NCI-H345 treated with DMSO at 0.1 percent for 48 hours (cell line): ENCODE data around the gene DSEL.
A peak's percentile ranks its signal among the peaks of the same experiment; 100 is the strongest.

Experiments
- DNase-seq: peaks from one replicate; lab custom pipeline; 2025; ENCODE audit not compliant: unreplicated experiment; lab: John Stamatoyannopoulos, UW

Gene DSEL

DNA sequence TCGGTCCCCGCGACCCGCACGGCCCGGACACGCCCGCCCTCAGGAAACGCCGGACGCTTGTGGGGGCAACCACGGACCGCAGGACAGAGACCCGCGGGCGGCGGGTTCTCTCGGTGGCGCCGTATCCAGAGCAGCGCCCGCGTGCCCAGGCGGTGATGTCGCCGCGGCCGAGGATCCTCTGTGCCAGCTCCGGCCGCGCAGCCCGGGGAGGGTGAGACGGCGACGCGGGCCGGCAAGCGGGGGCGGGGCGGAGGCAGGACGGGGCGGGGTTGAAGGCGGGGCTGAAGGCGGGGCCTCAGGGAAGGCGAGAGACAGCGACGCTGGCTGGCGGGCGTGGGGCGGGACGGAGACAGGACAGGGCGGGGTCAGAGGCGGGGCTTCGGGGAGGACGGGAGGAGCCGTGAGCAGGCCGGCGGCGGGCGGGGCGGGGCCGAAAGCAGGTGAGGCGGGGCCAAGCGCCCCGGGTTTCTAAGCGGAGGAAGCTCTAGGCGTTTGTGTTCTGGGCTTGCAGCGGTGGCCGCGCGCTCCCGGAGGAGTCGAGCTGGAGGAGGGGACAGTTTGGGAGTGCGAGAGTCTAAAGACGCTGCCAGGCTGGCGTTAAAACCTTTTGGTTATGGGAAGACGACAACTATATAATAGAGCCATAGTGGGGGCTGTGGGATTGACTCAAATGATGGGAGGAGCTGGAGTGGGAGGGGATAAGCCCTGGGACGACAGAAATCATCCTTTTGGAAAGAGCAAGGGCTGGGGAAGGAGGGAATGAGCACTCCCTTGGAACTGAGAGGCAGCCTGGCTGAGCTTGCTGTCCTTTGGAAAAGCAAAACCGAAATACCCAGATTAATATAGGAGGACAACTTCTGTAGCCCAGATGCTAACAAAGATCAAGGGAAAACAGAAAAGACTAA lies at the start of gene DSEL:
Gene DSEL, minus strand, starts transcription at position 182 of the 905 bp plus-strand sequence. CDS start 2,112 bp downstream, outside the sequence.
- DNase-seq: peak; percentile 80

DNA sequence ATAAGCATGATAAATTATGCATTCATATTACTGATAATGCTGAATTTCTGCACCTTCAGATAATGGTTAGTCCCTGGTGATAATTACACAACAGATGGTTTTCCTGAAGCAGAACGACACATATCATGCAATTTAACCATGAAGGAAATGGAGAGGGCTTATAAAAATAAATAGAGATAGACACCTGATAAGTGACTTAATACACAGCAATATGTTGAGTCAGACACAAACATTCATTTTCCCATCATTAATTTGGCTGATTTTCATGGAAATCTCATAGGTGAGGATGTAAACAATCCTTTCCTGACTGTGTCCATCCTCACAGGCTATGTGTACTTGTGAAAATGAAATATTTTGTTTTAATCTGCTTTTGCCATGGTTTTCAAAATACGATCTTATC lies 36.9 kb upstream of the DSEL start:
- no peak for DNase-seq

DNA sequence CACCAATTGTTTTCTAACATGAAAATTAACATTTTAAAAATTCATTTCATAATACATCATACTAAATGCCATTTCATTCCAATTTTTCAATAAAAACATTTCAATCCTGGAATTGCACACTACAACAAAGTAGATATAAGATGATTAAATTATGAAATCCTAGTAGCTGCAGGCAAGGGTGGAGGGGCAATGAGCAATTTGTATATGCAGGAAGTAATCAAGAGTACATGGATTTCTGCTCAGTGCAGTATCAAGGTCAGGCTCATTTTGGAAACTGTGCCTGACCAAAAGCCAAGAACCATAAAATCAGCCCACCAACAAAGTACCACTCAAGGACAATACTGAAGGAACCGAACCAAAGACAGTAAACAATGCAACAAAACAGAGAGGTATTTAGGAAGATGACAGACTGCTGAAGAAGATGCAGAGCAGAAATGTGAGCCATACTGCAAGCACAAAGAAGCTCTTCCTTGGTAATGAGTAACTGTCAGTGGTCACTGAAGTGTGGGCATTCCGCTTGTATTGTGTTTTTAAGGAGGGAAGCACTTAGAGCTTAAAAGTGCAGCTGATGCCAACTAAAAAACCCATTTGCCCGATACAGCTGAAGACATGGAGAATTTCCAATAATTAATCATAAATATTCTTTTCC lies 34.5 kb upstream of the DSEL start:
- DNase-seq: no peak

DNA sequence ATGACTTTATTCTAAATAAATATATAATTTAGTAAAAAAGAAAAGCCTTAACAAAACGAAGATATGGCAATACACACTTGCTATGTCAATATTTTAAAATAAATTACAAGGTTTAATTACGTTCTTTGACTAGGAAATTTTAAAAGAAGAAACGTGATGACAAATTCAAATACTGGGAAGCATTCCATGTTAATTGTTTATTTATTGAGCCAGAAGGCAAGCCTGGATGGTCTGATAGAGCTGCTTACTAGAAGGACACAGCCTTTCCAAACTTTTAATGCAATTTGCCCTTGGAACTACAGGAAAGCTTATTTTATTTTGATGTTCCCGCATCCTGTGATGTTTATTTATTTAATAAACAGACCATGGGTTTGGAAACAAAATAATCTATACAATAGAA lies 33.4 kb upstream of the DSEL start:
- no peak for DNase-seq

DNA sequence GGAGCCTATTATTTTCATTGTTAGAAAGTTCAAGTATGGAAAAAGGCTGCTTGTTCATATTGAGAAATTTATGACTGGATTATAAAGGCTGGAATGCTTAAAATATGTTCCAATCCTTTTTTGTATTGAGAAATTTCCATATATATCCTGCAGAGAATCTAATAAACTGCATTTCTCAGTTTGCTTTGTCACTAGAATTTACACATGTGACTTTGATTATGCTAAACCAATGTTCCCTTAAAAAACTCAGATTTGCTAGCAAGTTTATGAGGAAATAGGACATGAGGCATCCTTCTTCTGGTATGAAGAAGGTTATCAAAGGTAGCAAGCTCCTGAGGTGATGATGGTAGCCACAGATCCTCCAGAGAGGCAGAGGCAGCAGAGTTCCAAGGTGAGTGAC lies 29.2 kb upstream of the DSEL start:
- DNase-seq: no peak

DNA sequence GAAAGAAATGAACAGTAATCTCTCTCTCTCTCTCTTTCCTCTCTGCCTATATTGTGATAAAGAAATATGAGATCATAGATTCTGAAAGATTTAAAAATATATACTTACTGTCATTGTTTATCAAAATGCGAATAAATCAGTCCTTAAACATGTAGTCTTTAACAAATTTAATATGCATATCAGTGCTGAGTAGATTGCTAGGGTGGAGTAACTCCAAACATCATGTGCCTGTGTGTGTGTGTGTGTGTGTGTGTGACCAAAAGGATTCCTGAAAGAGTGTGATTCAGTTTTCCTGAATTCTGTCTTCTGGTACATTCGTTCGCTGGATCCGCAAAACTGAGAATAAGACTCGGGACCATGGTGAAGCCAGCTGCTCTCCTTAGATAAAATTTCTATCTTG lies 24.0 kb upstream of the DSEL start:
- DNase-seq: no peak

DNA sequence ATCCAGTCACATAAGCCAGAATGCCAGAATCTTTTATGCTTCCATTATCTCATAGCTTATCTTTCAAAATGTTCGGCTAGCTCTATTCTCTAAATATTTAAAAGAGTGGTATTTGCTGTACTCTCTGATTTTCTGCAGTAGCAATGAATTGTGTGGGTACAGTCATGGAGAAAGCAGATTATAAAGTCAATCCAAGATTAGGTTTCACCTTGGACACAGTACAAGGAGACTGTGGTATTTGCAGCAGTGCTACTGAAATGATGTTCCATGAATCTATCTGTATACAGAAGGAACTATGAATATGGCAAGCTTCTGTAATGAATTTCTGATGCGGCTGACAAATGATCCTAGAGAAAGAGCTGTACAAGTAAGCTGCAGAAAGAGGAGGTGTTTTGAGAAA lies 15.4 kb upstream of the DSEL start:
- no peak for DNase-seq

DNA sequence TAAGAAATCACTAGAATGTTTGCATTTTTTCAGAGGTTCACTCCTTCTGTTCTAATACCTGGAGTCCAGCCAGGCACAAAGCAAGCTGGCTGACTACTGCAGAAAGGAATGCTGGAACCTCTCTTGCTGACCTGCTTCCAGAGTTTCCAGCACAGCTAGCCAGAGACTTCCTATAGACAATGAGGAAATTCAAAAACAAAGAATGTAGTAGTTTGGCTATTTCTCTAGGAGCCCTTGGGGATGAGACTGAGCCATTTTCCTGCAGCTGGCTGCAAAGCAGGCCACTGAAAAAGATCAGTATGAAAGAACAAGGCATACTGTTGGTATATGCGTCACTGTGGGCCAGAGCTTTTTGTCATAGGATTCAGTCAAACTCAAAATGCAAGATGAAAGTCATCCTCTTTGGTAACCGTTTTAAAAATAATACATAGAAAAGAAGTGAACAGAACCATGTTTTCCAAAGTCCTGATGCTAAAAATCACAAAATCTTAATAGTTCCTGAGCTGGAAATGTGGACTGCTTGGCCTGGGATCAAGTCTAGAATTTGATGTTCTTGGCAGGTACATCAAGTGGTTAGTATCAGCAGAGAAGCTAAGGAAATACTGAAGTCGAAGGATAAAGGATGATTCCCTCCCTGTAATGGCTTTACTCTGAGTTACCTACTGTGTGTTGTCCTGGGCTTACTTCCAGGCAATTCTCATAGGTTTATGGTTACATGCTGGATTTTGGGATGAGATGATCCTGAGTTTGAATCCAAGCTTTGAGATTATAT lies 9.0 kb upstream of the DSEL start:
- DNase-seq: no peak

DNA sequence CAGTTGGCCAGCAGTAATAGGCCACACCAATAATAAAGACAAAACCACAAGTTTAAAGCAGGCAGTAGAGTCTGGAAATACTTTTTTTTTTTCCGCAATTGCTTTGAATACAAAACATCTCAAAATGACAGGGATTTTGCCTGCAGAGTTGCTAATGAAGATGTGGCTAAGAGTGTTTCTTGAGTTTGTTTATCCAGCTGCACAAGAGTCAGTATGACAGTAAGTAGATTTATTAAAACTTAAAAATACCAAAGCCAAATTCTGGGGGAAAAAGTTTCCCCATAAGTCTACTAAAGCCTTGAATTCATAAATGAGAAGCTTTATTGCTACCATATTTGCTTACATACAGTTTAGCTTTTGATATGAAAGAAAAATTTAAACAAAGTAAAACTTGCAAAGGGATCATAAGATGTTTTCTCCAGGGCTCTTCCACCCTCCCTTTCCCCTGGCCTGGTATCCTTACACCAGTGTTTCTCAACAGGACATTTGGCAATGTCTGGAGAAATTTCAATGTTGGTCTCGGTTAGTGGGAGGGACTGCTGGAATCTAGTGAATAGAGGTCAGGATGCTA lies 3.9 kb upstream of the DSEL start:
- DNase-seq: no peak

DNA sequence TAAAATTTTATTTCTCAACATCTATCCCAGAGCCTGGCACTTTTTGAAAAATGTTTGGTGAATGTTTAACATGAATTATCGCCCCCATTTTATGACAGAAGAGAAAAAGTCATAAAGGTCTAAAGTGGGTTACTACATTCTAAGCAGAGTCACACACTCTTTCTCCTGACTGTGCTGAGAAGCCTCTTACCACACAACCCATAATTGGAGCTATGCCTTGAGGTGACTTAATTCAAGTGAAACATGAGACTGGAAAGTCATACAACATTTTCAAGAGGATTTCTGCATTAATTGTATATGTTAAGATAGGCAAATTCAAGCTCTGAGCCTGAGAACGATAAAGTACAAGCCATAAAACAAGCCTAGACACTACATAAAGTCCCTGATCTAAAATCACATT lies 3.1 kb upstream of the DSEL start:
- no peak for DNase-seq

DNA sequence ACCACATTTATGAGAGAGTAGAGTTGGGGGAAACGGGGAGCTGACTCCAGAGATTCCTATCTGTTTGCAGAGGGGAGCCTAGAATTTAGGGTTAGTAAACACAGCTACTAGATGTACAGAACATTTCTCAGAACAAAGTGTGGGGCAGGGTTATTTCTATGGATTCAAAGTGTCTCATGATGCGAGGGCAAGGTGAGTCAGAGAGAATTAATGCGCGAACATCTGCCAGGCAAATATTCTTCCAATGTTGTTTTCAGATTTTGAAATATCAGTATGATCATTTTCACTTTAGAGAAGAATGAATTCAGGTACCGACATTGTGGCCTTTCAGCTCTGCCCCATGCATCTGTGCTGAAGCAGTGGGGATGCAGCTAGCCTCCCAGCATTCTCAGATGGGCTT lies 2.0 kb upstream of the DSEL start:
- no peak for DNase-seq

DNA sequence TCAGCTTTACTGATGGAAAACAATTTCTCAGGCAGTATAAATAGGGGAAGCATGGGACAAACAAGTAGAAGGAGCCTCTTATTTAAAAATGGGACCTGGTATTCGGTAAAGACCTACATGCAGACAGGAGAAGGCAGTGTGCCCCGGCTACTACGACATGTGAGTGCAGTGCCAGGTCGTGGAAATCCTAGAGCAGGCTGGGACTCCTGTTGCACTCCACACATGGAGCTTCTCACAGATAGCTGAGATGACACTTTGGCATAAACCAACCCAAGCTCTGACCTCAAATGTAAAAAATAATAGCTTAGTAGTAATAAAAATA lies 885 bp upstream of the DSEL start:
- DNase-seq: peak; percentile 61

DNA sequence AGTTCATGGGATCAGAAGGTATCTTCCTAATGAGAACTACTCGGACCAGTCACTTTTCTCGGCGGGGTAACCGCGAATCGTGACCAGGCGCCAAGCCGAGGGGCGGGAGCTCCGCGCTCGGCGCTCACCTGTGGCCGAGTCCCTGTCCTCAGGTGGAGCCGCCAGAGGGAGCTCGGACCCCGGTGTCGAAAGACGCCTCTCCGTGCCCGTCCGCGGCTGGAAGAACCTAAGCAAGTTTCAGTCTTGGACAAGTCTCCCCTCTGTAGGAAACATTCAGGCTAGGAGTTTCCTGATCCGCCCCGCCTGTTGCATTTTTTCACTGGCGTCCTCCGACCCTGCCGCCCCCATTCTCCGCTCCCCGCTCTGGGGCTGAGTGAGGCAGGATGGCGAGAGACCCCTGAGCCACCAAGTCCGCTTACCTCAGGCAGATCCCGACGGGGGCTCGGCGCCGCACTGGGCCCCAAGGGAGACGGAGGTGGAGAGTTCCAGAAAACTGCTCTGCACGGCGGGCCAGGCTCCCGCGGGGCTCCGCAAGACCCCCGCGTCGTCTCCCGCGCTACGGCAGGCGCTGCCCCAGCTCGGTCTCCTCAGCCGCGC lies 480 bp downstream of the DSEL start:
- DNase-seq: peak; percentile 72

DNA sequence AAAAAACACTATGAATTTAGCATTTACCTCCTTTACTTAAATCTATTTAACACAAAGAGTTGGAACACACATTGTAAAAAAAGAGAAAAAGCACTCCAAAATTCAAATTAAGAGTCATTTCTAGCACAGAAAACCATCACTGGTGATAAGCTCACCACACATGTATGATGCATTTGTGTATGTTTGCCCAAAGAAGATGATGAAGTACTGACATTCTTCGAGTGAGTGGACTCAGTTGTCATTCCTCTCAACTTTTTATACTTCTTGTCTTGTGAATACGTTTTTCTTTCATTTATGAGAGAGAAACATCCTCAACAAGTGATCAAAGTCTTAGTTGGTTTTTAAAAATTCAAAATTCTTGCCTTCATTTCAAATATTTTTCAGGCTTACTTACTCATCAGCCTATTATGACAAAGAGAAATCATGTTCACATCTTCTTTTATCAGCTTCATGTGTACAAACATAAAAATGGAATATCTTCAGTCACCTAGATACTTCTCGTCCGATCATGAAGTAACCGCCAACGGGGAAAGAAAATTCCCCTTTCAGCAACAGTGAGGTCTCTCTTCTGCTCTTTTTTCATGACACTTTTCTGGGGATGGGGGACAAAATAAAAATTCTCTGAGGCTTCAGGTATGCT lies 1.5 kb downstream of the DSEL start:
- no peak for DNase-seq

DNA sequence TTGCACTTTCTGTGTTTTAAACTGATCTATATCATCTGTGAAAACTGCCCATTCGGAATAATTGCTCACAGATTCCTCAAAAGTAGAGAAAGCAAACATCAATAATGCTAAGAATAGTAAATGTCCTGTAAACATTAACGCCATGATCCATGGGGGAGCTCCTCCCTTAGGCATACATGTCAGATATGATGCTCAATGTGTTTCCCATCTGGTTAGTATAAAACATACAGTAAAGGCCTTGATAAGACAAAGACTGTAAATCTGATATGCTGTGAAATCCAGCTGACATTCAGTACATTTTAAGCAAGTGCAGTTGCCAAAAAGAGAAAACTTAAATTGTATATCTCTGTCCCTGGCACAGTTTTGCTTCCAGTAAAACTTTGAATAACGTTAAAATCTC lies 2.1 kb downstream of the DSEL start:
- no peak for DNase-seq

DNA sequence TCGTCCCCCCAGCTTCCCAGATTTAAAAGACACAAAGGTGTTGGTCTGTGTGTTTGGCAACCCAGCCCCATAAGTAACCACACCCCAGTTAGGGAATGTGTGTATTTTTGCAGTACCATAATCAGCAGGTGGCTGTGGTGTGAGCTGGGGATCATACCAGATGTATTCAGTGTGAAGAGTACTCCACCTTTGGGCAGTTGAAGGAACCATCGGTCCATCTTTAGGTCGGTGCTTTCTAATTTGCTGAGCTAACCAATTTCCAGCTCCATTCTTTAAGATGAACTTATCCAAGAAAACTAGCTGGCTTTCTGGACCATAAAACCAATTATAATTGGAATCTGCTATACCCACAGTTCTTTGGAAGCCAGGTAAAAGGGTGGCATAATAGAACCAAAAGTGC lies 3.2 kb downstream of the DSEL start:
- DNase-seq: no peak

DNA sequence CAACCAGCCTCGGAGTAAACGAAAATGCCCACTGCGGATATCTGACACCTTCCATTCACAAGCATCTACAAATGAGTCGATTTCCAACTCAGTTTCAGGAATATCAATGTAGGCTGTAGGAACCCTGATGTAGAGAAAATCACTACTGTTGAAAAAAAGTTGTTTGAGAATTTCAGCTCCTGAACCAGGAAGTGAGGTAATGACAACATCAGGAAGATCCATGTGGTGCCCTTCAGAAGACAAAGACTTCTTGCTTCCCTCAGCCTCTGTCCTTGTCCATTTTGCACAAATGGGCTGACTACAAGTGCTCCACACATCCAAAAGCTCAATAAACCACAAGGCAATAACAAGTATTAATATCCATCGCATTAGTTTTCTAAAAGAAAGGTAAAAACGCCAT lies 4.7 kb downstream of the DSEL start:
- DNase-seq: no peak

DNA sequence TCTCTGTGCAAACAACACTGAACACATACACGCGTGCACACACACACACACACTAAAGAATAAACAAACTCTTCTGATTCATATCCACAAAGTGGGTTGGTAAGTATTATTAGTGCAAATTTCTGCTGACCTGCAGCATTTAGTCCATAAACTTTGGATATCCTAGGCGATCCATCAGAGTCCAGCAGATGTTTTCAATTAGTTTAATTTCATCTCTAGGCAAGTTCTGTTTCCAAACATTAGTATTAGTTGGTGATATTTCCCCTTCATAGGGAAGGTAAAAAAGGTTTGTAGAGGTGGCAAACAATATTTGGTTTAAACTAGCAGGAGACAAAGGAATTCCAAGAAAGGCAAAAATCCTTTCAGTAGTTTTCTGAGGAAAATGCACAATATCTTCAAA lies 5.7 kb downstream of the DSEL start:
- DNase-seq: no peak

DNA sequence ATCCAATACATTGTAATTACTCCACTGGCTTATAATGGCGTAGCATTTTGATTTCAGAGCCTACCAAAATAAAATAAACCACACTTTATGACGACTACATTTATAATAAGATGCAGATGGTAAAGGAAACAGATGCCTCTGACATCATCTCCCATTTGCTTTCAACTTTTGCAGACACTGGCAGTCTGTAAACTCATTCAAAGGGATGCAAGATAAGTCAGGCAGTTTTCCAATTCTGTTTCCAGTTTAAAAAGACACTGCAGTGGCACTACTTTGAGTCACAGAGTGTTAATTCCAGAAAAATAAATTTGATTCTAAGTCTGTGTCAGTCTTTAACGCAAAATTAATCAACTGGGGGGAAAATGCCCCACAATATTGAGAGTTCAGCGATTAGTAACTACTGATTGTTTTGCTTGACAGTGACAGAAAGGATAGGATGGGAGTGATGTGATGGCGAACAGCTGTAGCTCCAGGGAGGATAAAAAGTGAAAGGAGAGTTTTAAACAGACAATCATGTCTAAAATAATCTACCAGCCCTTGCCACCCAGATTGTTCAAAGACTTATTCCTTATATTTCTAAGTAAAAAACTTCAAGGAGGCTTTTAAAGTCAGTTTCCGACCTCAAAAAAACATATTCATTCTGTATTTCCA lies 6.7 kb downstream of the DSEL start:
- no peak for DNase-seq

DNA sequence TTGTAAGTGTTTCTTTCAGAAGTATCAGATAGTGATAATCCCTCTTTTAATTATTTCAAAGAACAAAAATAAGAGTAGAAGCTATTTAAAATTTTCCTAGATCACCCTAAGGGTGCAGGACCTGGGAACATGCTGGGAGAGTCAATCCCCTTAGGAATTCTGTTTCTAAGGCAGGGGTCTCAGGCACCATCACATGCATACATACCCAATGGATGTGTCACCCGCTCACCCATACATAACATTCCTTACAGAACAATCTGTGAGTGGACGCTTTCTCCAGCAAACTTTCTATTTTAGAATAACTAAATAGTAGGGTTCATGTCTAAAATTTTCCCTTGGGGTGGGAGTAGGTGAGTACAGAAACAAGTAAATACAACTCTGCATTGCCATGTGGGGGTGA lies 8.4 kb downstream of the DSEL start:
- no peak for DNase-seq
